Urothelium cell line (cell line): ENCODE results near the gene TFIP11.

Source experiments
- DNase-seq: peaks from one replicate; pipeline ENCODE4 v3.0.0; 2011; ENCODE audit warnings: low spot score, mixed read lengths
- FAIRE-seq: peaks from 2 replicates; lab custom pipeline; 2011; peaks lifted over from hg19 to GRCh38; lab: Jason Lieb, UNC

TFIP11 gene

DNA sequence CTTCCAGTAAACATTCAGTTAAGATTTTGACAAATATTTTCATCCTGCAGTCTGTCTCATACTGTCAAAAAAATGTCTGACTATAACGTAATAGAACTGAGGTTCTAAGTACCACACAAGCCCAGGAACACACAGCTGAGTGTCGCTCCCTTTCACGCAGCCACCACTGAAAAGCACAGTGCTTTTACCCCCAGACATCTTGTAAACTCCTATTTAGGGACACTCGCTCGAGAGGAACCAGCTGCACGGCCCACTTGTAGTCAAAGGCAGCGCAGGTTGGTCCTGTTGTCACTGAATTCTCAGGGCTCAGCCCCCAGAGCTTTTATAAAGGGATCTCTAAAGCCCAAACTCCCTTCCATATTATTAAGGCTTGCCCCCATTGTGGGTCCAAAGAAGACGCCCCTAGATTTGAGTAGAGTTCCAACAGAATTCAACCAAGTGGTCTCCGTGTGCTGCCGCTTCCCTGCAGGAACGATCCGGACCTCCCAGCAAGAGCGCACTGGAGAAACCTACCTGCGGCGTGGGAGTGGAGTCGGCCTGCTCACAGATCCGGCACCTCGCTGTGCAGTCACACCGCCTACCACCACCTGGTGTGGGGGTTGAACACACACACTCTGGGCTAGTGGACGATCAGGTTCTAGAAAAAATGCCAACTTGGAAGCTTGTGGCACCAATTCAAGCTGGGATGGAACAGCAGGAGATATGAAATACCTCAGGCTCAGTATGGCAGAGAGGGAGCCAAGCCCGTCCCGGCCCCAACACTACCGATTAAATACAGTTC is 59.8 kb downstream of the TFIP11 start:
- DNase-seq (no peak), FAIRE-seq (peak; percentile 93)

DNA sequence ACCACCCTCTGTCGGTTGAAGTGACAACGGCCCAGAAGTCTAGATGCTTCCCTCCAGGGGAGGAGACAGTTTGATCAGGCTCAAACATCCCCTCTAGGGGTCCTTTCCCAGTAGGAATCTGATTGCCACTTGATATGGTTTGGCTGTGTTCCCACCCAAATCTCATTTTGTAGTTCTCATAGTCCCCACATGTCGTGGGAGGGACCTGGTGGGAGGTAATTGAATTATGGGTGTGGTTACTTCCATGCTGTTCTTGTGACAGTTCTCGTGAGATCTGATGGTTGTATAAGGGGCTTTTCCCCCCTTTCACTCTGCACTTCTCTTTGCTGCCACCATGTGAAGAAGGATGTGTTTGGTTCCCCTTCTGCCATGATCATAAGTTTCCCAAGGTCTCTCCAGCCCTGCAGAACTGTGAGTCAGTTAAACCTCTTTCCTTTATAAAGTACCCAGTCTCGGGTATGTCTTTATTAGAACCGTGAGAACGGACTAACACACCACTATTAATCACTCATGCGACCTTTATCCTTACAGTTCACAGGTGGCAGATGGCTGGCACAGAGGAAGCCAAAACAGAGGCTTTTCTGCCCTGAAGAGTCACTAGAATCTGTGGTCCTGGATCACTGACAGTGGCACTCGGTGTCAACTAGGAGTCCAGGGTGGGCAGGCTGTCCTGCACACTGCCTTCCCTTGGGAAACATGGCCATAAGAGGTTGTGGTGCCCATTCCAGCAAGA is 61.7 kb downstream of the TFIP11 start:
- no peak for DNase-seq
- no peak for FAIRE-seq

DNA sequence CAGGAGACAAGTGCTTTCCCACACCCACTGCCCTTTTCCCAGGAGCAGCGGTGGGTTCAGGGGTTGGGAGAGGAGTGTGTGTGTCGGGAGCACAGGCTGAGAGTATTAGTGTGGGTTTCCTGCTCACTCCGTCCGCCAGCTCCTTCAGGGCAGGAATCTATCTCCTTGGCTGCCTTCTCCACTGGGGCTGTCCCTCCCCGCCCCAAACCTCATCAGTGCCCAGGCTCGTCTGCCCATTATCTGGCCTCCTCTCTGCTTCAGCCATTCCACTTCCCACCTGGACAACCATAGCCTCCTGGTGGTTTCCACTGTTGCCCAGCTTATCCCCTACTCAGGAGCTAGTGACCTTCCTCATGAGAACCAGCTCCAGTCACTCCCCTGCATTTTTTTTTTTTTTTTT is 63.3 kb downstream of the TFIP11 start:
- DNase-seq, result no peak
- FAIRE-seq, result no peak

DNA sequence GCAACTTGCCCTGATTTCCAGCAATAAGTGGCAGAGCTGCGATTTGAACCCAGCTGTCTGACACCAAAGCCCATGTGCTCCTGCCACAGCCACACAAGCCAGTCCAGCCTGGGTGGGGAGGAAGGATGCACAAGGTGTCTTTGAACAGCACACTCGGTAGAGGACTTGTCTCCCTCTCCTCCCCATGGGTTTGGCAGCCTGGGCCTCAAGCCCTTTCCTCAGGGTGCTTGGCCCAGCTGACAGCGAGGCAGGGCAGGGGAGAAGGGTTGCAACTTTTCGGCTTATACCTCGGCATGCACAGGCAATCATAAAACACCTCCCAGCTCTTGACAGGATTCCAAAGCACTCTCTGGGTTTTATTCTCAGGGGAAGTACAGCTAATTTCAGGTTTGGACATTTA is 63.9 kb downstream of the TFIP11 start:
- FAIRE-seq, result peak; percentile 69
- no peak for DNase-seq

DNA sequence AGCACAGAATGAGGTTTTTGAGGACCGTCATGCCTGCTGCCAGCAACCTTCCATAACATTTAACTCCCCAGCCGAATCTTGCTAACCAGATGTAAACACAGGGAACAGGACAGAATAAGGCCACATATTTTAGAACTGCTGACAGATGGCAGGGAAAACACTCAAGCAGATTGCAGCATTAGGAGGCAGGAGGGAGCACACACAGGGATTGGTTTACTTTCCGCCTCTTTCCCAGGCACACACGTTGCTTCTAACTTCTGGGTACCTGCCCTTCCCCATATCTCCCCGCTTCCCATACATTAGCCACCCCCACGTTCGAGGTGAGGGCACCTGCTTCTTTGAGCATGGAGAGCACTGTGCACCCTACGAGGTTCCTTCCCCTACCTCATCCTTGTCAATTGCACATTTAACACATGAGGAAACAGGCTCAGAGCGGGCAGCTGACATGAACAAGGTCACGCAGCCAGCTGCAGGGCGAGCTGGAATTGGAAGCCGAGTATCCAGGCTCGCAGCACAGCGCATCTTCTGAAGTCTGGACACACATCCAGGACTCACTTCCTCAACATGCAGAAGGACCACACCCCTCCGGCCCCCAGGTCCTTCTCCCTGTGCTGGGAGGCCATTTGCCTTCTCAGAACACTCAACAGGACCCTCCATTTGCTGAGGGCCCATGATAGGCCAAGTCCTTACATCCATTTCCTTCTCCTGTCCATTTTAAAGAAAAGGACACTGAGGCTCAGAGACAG is 64.5 kb downstream of the TFIP11 start:
- no peak for DNase-seq
- peak; percentile 98 for FAIRE-seq

DNA sequence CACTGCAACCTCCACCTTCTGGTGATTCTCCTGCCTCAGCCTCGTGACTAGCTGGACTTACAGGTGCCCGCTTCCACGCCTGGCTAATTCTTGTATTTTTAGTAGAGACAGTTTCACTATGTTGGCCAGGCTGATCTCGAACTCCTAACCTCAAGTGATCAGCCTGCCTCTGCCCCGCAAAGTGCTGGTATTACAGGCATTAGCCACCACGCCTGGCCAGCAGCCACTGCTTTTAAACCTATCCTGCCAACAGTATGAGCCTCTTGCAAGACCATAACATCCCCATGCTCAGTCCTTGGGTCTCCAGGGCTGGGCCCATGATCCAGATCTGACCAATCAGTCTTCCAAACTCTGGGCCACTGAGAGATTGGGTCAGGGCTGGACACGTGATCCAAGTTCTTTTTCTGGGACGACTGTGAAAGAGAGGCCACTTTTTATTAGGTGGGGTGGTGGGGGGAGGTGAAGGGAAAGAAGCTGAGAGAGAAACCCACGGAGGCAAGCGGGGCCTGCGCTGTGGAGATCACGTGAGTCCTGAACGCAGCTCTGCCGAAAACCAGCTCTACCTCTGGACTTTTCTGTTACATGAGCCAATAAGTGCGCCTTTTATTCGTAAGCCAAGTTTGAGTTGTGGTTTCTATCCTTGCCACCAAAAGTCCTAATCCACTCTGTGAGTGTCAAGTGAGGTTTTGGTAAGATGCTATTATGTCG is 65.3 kb downstream of the TFIP11 start:
- peak; percentile 65 for FAIRE-seq

DNA sequence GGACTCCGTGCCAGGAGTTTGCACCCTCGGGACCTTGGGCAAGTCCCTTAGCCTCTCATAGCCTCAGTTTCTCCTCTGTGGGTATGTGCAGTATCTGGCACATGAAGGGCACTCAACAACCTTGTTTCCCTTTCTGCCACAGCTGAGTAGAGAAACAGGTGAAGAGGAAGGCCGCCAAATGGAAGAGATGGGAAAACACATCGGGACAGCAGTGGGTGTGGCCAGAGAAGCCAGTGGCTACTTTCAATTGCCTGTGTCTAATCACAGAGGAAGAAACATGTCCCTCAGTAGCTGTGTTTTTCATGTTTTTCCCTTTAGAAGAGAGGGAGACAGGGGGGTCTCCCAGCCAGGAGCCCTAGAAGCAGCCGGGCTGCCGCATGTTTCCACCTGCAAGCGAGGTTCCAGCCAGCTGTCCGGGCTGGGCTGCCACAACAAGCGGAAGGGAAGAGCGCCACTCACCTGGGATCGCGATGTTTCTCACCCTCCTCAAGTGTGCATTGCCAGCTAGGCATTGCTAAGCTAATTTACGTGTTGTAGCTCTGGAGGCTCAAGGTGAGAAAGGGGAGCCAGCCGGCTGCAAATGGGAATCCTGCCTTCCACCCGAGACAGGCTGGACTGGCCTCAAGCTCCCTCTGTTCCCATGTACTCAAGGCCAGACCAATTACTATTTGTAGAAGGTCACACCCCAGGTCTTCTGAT is 66.5 kb downstream of the TFIP11 start:
- DNase-seq (no peak), FAIRE-seq (peak; percentile 94)

More for the DNA sequence above, 65.3 kb downstream of the TFIP11 start:
- DNase-seq, result no peak

DNA sequence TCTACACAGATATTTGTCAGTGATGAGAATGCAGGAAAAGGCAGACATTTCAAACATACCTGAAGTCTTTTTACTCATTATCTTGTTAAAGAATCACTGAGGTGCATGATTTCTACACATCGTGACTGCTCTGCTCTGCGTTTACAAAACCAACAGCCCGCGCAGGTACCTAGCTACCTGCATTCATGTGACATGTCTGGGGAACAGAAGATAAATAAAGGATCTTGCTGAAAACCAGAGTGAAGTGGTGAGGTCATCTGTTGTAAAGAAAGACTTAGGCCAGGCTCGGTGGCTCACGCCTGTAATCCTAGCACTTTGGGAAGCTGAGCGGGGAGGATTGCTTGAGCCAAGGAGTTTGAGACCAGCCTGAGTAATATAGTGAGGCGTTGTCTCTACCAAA is 67.5 kb downstream of the TFIP11 start:
- FAIRE-seq (no peak), DNase-seq (no peak)

DNA sequence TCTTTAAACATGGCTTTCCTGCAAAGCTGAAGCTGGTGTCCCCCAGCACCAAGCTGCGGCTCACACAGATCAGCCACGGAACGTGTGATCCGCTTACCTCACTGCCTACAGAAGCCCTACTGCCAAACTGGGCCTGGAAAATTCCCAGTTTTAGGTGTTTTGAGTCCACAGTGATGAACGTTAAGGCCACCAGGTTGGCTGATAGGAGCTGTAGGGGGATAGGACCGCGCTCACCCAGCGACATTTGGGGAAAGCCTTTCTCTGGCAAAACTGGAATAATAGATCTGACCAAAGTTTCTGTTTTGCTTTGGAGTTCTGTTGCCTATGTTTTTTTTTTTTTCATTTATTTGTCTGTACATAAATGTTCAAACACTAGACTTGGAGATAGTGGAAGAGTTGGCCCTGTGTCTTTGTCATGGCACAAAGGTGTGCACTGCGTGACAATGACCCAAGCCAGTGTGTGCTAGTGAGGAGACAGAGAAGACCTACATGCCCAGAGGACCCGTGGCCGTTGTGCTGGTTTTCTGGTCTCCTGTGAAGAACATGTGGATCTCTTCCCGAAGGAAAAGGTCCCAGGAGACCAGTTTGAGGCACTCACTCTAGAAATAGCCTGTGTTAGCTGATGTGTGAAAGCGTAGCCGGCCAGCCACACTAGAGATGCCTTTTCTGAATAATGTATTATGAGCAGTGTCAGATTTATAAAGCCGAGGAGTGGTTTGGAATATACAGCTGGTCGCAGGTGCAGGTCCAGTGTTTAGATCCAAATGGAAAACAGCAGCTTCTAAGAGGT is 68.2 kb downstream of the TFIP11 start:
- DNase-seq, result no peak
- FAIRE-seq, result peak; percentile 93

DNA sequence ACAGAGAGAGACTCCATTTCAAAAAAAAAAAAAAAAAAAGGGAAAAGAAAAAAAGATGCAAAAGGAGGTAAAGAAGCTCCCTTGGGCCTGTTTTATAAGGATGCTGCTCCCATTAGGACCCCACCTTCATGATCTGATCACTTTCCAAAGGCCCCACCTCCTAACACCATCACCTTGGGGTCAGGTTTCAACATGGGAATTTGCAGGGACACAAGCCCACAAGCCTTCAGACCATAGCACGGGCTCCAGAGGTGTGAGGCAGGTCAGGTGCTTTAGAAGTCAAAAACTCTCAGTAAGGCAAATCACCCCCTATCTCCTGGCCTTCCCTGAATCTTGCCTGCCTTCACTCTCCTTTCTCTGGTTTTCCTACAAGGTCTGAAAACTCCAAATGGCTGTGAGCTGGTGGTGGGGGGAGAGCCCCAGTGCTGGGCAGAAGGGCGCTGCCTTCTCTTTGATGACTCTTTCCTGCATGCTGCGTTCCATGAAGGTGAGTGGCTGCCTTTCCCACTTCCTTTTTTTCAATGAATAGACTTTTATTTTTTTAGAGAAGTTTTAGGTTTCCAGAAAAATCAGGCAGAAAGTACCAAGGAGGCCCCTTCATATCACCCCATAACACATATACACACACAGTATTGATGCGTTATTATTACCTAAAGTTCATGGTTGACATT is 70.1 kb downstream of the TFIP11 start:
- FAIRE-seq, result peak; percentile 83
- DNase-seq, result no peak
